GM19467 (cell line): ENCODE results near the gene MAFF.

ENCODE experiments used
- ATAC-seq: cut with Tn5 transposase; IDR thresholded peaks from one replicate; pipeline ENCODE4 v1.9.1; 2021; ENCODE audit warnings: mild to moderate bottlenecking, moderate library complexity; ENCODE audit not compliant: unreplicated experiment

MAFF gene

GRCh38 chr22:38203090-38203810 is 1.5 kb downstream of the MAFF start:
- ATAC-seq: no peak

GRCh38 chr22:38203855-38204514 is 2.2 kb downstream of the MAFF start:
- no peak for ATAC-seq

- ATAC-seq: no peak
Measured at GRCh38 chr22:38204784-38205183, 3.0 kb downstream of the MAFF start.

- no peak for ATAC-seq
Measured at GRCh38 chr22:38205261-38206128, 3.7 kb downstream of the MAFF start.

GRCh38 chr22:38207898-38208432 is 6.2 kb downstream of the MAFF start:
- ATAC-seq: no peak

- ATAC-seq: no peak
Measured at GRCh38 chr22:38208551-38208968, 6.8 kb downstream of the MAFF start.

GRCh38 chr22:38211556-38211955 is 9.8 kb downstream of the MAFF start:
- ATAC-seq: no peak

GRCh38 chr22:38212442-38212841 is 10.6 kb downstream of the MAFF start:
- no peak for ATAC-seq

- no peak for ATAC-seq
Measured at GRCh38 chr22:38213319-38213989, 11.7 kb downstream of the MAFF start.

- ATAC-seq: no peak
Measured at GRCh38 chr22:38213990-38214301, 12.2 kb downstream of the MAFF start.

GRCh38 chr22:38214302-38215056 is 12.7 kb downstream of the MAFF start:
- ATAC-seq: no peak

GRCh38 chr22:38215156-38216038 is 13.6 kb downstream of the MAFF start:
- ATAC-seq: no peak

- no peak for ATAC-seq
Measured at GRCh38 chr22:38218661-38219622, 17.1 kb downstream of the MAFF start.

- ATAC-seq: no peak
Measured at GRCh38 chr22:38219632-38220031, 17.8 kb downstream of the MAFF start.

- no peak for ATAC-seq
Measured at GRCh38 chr22:38220163-38220562, 18.4 kb downstream of the MAFF start.

GRCh38 chr22:38220653-38221386 is 19.0 kb downstream of the MAFF start:
- ATAC-seq: no peak

GRCh38 chr22:38221407-38221806 is 19.6 kb downstream of the MAFF start:
- no peak for ATAC-seq
